B cell (primary cell): ENCODE results near the gene DLAT. TPM values are rescaled to one million over a fixed set of nuclear protein-coding genes. Genes with fewer than 3 reads are reported as not detected.
"Not testable (repeated sequence)": the region's sequence is repeated elsewhere in the genome, so short reads cannot be mapped to it uniquely, and the experiment has no call there.

Experiments used
- ATAC-seq: fragments of 200-7000 bp; cut with Tn5 transposase; one replicate; pipeline ENCODE4 v1.10.0; 2021; ENCODE audit warnings: low read depth, mild to moderate bottlenecking, moderate number of reproducible peaks, moderate library complexity
- CTCF ChIA-PET: fragments of 350-600 bp; sonication (Branson Sonifier 250); formaldehyde crosslinking; loops from one replicate; lab custom pipeline; 2021; ENCODE audit warnings: antibody characterized with exemption, inconsistent platforms; lab: Charles Lee
- POLR2A ChIA-PET: fragments of 350-600 bp; sonication (Branson Sonifier 250); formaldehyde crosslinking; loops from one replicate; lab custom pipeline; 2021; ENCODE audit warnings: antibody characterized with exemption; lab: Charles Lee
- DNase-seq: peaks from one replicate; pipeline ENCODE4 v3.0.0; 2013
- H2AFZ ChIP-seq: 2 replicates; pipeline ENCODE4 v1.6.1; 2012; ENCODE audit warnings: mild to moderate bottlenecking, low read depth, low read length; ENCODE audit not compliant: insufficient read depth, poor library complexity, severe bottlenecking
- H3K27ac ChIP-seq, 2 donors: 1 replicate in 1 of 2; 2 replicates in 1 of 2; pipeline ENCODE4 v1.5.1; 2012 to 2013; ENCODE audit warnings: low read length in 2 of 2, mild to moderate bottlenecking in 2 of 2, moderate library complexity in 1 of 2
- H3K27me3 ChIP-seq, 4 experiments: fragments of 200-600 bp in 1 of 4; sonication (generic) in 1 of 4; replicated peaks in 1 of 4; 1 replicate in 2 of 4; 2 replicates in 2 of 4; pipeline versions ENCODE4 v1.6.1 to v1.7.0; 2013 to 2016; ENCODE audit warnings: low read length in 3 of 4, mild to moderate bottlenecking in 2 of 4, mixed read lengths in 1 of 4, moderate library complexity in 1 of 4; ENCODE audit not compliant: insufficient read depth in 4 of 4, control insufficient read depth in 3 of 4; ENCODE audit errors: control extremely low read depth in 1 of 4
- H3K36me3 ChIP-seq, 2 experiments: replicated peaks in 1 of 2; 1 replicate in 1 of 2; 2 replicates in 1 of 2; pipeline versions ENCODE4 v1.6.1 to v1.7.1; 2013; ENCODE audit warnings: low read length in 1 of 2; ENCODE audit not compliant: insufficient read depth in 2 of 2, control insufficient read depth in 1 of 2; ENCODE audit errors: control extremely low read depth in 1 of 2, extremely low read depth in 1 of 2
- H3K4me1 ChIP-seq, 2 donors: fragments of 200-600 bp in 1 of 2; sonication (generic) in 1 of 2; 1 replicate in 1 of 2; 2 replicates in 1 of 2; pipeline versions ENCODE4 v1.5.1 to v1.6.1; 2013 to 2017; ENCODE audit warnings: low read length in 2 of 2; ENCODE audit not compliant: control insufficient read depth in 2 of 2, insufficient read depth in 2 of 2
- H3K4me2 ChIP-seq: replicated peaks from 2 replicates; pipeline ENCODE3; 2012; ENCODE audit warnings: mild to moderate bottlenecking, low read depth, low read length; ENCODE audit not compliant: poor library complexity, severe bottlenecking
- H3K4me3 ChIP-seq, 5 experiments: fragments of 200-600 bp in 1 of 5; sonication (generic) in 1 of 5; 1 replicate in 3 of 5; 2 replicates in 2 of 5; pipeline versions ENCODE4 v1.5.1 to v1.7.0; 2011 to 2016; ENCODE audit warnings: low read length in 4 of 5, mild to moderate bottlenecking in 4 of 5, low read depth in 2 of 5, control low read depth in 1 of 5, moderate library complexity in 1 of 5; ENCODE audit not compliant: insufficient read depth in 1 of 5; ENCODE audit errors: control extremely low read depth in 1 of 5, extremely low read depth in 1 of 5
- H3K79me2 ChIP-seq: fragments of 200-600 bp; sonication (generic); one replicate; pipeline ENCODE4 v1.6.0; 2016; ENCODE audit warnings: low read length; ENCODE audit not compliant: control insufficient read depth, insufficient read depth
- H3K9ac ChIP-seq: fragments of 200-600 bp; sonication (generic); 2 replicates; pipeline ENCODE4 v1.6.1; 2017; ENCODE audit warnings: mild to moderate bottlenecking, low read length, moderate library complexity
- H3K9me3 ChIP-seq, 3 donors: one replicate each; pipeline versions ENCODE4 v1.6.1 to v1.7.1; 2013; ENCODE audit warnings: low read length in 2 of 3; ENCODE audit not compliant: control insufficient read depth in 2 of 3, insufficient read depth in 1 of 3; ENCODE audit errors: control extremely low read depth in 1 of 3
- H4K20me1 ChIP-seq: 2 replicates; pipeline ENCODE4 v1.6.0; 2012; ENCODE audit warnings: mild to moderate bottlenecking, low read length; ENCODE audit not compliant: insufficient read depth, control insufficient read depth, poor library complexity, severe bottlenecking
- H3K27ac Mint-ChIP-seq: one replicate; pipeline ENCODE4 v1.8.0; 2021; ENCODE audit warnings: mixed read lengths
- H3K27me3 Mint-ChIP-seq: one replicate; pipeline ENCODE4 v1.8.0; 2021; ENCODE audit warnings: mixed read lengths
- H3K4me1 Mint-ChIP-seq: one replicate; pipeline ENCODE4 v1.8.0; 2021; ENCODE audit warnings: mixed read lengths
- H3K4me3 Mint-ChIP-seq: one replicate; pipeline ENCODE4 v1.8.0; 2021; ENCODE audit warnings: mixed read lengths
- H3K9me3 Mint-ChIP-seq: one replicate; pipeline ENCODE4 v1.8.0; 2022; ENCODE audit warnings: mixed read lengths; ENCODE audit not compliant: insufficient read depth
- CTCF ChIP-seq: fragments of 200-600 bp; IDR thresholded peaks from one replicate; pipeline ENCODE4 v1.8.0; 2022; ENCODE audit warnings: antibody characterized with exemption, mild to moderate bottlenecking
- EZH2 ChIP-seq: IDR thresholded peaks from 2 replicates; pipeline ENCODE4 v1.6.1; 2012; ENCODE audit warnings: borderline replicate concordance, low read depth, mild to moderate bottlenecking, moderate library complexity, low read length; ENCODE audit not compliant: insufficient read depth, poor library complexity, severe bottlenecking
- WGBS: methylation state at CpG from one replicate; pipeline ENCODE4 v1.1.5; 2013; ENCODE audit warnings: missing lambda C conversion rate; ENCODE audit not compliant: insufficient coverage; 5-methylcytosine and 5-hydroxymethylcytosine counted together
- intact Hi-C: fragments of 100-400 bp; cut with micrococcal nuclease; formaldehyde crosslinking; loops from one replicate; pipeline ENCODE4 v1.10.0; 2022
- polyA plus RNA-seq: library from polyadenylated mRNA; depleted of rRNA; stranded (reverse); fragments of >200 nt; gene quantifications from 2 replicates; pipeline ENCODE4 v1.2.3, GENCODE V29; 2012
- total RNA-seq, 2 donors: library from RNA; stranded (reverse); fragments of 120-200 nt in 1 of 2; gene quantifications; 1 replicate in 1 of 2; 2 replicates in 1 of 2; pipeline versions ENCODE4 v1.2.3 to v1.2.4, GENCODE V29; 2013 to 2022

The DLAT gene
- total and polyA plus RNA-seq, 2 donors (not counting 1 experiment from before 2014, with no cell fraction given): 8.9 to 19.8 TPM

DNA sequence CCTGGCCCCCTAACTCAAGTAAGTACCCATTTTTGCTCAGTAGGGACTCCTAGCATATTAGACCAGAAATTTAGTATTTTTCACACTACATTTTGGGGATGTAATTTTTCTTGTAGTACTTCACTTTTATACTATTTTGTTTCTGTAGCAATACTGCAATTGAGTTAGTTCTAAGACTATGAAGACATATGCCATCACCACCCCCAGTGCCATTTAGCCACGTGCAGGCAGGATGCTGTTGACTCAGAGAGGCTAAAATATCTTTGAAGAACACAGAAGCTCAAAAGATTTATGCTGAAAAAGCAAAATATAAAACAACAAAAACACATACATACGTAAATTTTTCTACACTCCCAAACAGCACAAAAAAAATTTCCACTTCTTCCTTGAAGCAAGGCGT, 29.1 kb upstream of the DLAT start:
- DNase-seq: no peak
- Mint-ChIP-seq H3K27ac (no peak overlapping the region), H3K27me3 (peaks cover 8% of the 10 kb centered on the region), H3K9me3 (no peaks in the 10 kb centered on the region), H3K4me3 (no peak overlapping the region), H3K4me1 (peaks cover 3% of the 10 kb centered on the region)
- H4K20me1 ChIP-seq: no peaks in the 10 kb centered on the region
- no peaks in the 10 kb centered on the region for H3K9me3 ChIP-seq
- no peaks in the 10 kb centered on the region for H3K27me3 ChIP-seq
- POLR2A ChIA-PET: no interaction called here
- no peaks in the 10 kb centered on the region for H3K79me2 ChIP-seq
- H3K4me1 ChIP-seq: no peaks in the 10 kb centered on the region
- no peak overlapping the region for H2AFZ ChIP-seq
- H3K36me3 ChIP-seq: no peaks in the 10 kb centered on the region
- no peak overlapping the region for H3K4me2 ChIP-seq
- ATAC-seq: no peak
- intact Hi-C loops: no loop called here
- WGBS: 75% methylated on average over 1 of the region's 3 CpGs
- H3K9ac ChIP-seq: no peak overlapping the region
- CTCF ChIA-PET: no interaction called here
- TF ChIP-seq CTCF (no peak), EZH2 (no peak)
- no peak overlapping the region for H3K4me3 ChIP-seq
- no peak overlapping the region for H3K27ac ChIP-seq

- H3K36me3 ChIP-seq, H3K4me2 ChIP-seq, H3K9me3 ChIP-seq, CTCF ChIA-PET, DNase-seq, H3K27me3 Mint-ChIP-seq, POLR2A ChIA-PET, ATAC-seq, H3K9me3 Mint-ChIP-seq, H3K4me3 ChIP-seq, H4K20me1 ChIP-seq, intact Hi-C loops, H3K4me1 ChIP-seq, H3K27ac Mint-ChIP-seq, H3K27ac ChIP-seq, H3K9ac ChIP-seq, H3K4me1 Mint-ChIP-seq, H2AFZ ChIP-seq, H3K27me3 ChIP-seq, H3K4me3 Mint-ChIP-seq, H3K79me2 ChIP-seq: not testable (repeated sequence)
- WGBS: 80% methylated on average over 1 of the region's 5 CpGs
Measured at GRCh38 chr11:111996669-111997068, 28.5 kb upstream of the DLAT start.
